Tibial nerve (tissue), 3 donors: ENCODE results near the gene CYP26C1.

Source experiments
- POLR2A ChIP-seq, 2 donors: fragments of 450-650 bp; IDR thresholded peaks; one replicate each; pipeline ENCODE4 v1.6.1; 2017; ENCODE audit warnings: antibody characterized with exemption in 2 of 2, mild to moderate bottlenecking in 2 of 2, moderate library complexity in 2 of 2
- TF ChIP-seq, protein P1 (sequence below), 5 experiments: fragments of 200-600 bp in 3 of 5; fragments of 450-650 bp in 2 of 5; sonication (generic) in 3 of 5; IDR thresholded peaks; one replicate each; pipeline ENCODE4 v1.5.1; 2016 to 2019; ENCODE audit warnings: antibody characterized with exemption in 5 of 5, mild to moderate bottlenecking in 3 of 5, moderate library complexity in 2 of 5

DNA sequence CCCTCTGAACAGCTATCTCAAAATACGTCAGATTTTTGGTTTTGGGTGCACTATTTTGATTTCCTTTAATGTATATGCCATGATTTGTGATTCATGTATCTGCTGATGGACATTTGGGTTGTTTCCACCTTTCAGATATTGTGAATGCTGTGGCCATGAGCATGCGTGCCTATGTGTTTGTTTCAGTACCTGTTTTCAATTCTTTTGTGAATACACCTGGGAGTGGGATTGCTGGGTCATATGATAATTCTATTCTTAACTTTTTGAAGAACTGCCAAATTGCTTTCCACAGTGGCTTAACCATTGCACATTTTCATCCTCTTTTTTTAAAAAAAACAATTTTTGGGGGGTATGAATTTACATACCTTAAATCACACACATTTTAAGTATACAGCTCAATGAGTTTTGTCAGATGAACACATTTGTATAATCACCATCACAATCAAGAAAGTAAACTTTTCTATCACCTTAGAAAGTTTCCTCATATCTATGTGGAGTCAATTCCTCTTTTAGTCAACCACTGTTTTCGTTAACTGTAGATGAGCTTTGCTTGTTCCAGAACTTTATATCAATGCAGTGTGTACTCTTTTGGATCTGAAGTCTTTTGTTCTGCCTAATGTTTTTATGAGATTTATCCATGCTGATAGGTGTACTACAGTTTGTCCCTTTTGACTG, 50.0 kb downstream of the CYP26C1 start:
- TF ChIP-seq, protein P1, sequence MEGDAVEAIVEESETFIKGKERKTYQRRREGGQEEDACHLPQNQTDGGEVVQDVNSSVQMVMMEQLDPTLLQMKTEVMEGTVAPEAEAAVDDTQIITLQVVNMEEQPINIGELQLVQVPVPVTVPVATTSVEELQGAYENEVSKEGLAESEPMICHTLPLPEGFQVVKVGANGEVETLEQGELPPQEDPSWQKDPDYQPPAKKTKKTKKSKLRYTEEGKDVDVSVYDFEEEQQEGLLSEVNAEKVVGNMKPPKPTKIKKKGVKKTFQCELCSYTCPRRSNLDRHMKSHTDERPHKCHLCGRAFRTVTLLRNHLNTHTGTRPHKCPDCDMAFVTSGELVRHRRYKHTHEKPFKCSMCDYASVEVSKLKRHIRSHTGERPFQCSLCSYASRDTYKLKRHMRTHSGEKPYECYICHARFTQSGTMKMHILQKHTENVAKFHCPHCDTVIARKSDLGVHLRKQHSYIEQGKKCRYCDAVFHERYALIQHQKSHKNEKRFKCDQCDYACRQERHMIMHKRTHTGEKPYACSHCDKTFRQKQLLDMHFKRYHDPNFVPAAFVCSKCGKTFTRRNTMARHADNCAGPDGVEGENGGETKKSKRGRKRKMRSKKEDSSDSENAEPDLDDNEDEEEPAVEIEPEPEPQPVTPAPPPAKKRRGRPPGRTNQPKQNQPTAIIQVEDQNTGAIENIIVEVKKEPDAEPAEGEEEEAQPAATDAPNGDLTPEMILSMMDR (IDR thresholded peaks at IDR 0.05) = no peak
- no peak for TF ChIP-seq POLR2A (IDR thresholded peaks at IDR 0.05)
